GM23248 (cell line): Measurements from ENCODE around the gene CRYBG1. TPM values are rescaled to one million over a fixed set of nuclear protein-coding genes. Genes with fewer than 3 reads are reported as not detected.

Experiments
- DNase-seq: peaks from one replicate; pipeline ENCODE4 v3.0.0-alpha.2; 2015
- H2AFZ ChIP-seq: fragments of 200-600 bp; sonication (generic); 2 replicates; pipeline ENCODE4 v1.6.1; 2016; ENCODE audit warnings: antibody characterized with exemption
- H3F3A ChIP-seq: fragments of 200-600 bp; sonication (generic); 2 replicates; pipeline ENCODE4 v1.6.1; 2016; ENCODE audit warnings: mild to moderate bottlenecking, antibody characterized with exemption, mixed run types; ENCODE audit not compliant: insufficient read depth
- H3K27ac ChIP-seq: fragments of 200-600 bp; sonication (generic); 2 replicates; pipeline ENCODE4 v1.5.1; 2016; ENCODE audit warnings: mild to moderate bottlenecking
- H3K27me3 ChIP-seq: fragments of 200-600 bp; sonication (generic); replicated peaks from 2 replicates; pipeline ENCODE4 v1.6.1; 2016; ENCODE audit warnings: mild to moderate bottlenecking; ENCODE audit not compliant: insufficient read depth
- H3K36me3 ChIP-seq: fragments of 200-600 bp; sonication (generic); 2 replicates; pipeline ENCODE4 v1.6.1; 2016; ENCODE audit warnings: low read depth, mild to moderate bottlenecking
- H3K4me1 ChIP-seq: fragments of 200-600 bp; sonication (generic); 2 replicates; pipeline ENCODE4 v1.6.1; 2016; ENCODE audit warnings: mild to moderate bottlenecking; ENCODE audit not compliant: insufficient read depth
- H3K4me2 ChIP-seq: fragments of 200-600 bp; sonication (generic); one replicate; pipeline ENCODE4 v1.6.1; 2016; ENCODE audit warnings: mild to moderate bottlenecking; ENCODE audit not compliant: unreplicated experiment
- H3K4me3 ChIP-seq: fragments of 200-600 bp; sonication (generic); 2 replicates; pipeline ENCODE4 v1.5.1; 2016; ENCODE audit warnings: mild to moderate bottlenecking
- H3K79me2 ChIP-seq: fragments of 200-600 bp; sonication (generic); 2 replicates; pipeline ENCODE4 v1.6.1; 2016; ENCODE audit warnings: mild to moderate bottlenecking; ENCODE audit not compliant: insufficient read depth
- H3K9ac ChIP-seq: fragments of 200-600 bp; sonication (generic); 2 replicates; pipeline ENCODE4 v1.6.1; 2016; ENCODE audit warnings: mild to moderate bottlenecking
- H3K9me2 ChIP-seq: fragments of 200-600 bp; sonication (generic); 2 replicates; pipeline ENCODE4 v1.6.1; 2016; ENCODE audit warnings: mixed run types, mild to moderate bottlenecking, moderate library complexity; ENCODE audit not compliant: insufficient read depth
- H3K9me3 ChIP-seq: fragments of 200-600 bp; sonication (generic); one replicate; pipeline ENCODE4 v1.6.1; 2017; ENCODE audit warnings: low read depth
- H4K20me1 ChIP-seq: fragments of 200-600 bp; sonication (generic); 2 replicates; pipeline ENCODE4 v1.6.0; 2016; ENCODE audit not compliant: insufficient read depth
- EZH2 ChIP-seq: fragments of 200-600 bp; sonication (generic); IDR thresholded peaks from 2 replicates; pipeline ENCODE4 v1.6.1; 2018; ENCODE audit warnings: antibody characterized with exemption, mild to moderate bottlenecking; ENCODE audit not compliant: insufficient read depth, poor library complexity, severe bottlenecking
- EZH2phosphoT487 ChIP-seq: fragments of 200-600 bp; sonication (generic); IDR thresholded peaks from 2 replicates; pipeline ENCODE4 v1.6.1; 2018; ENCODE audit warnings: antibody characterized with exemption, moderate library complexity, mild to moderate bottlenecking, low read depth; ENCODE audit not compliant: insufficient read depth
- WGBS, 2 experiments: methylation state at CpG; one replicate each; pipeline ENCODE4 v1.1.6; 2015 to 2017; ENCODE audit warnings: low lambda C conversion rate in 2 of 2, low coverage in 1 of 2; ENCODE audit errors: missing lambda C conversion rate in 2 of 2; 5-methylcytosine and 5-hydroxymethylcytosine counted together
- in situ Hi-C: fragments of 300-500 bp; cut with MboI; formaldehyde crosslinking; loops from 2 replicates; pipeline ENCODE4 v1.15.0; 2020
- polyA plus RNA-seq: library from polyadenylated mRNA; unstranded; fragments of >200 nt; fragmentation: Nextera tagmentation; extraction: Ambion mirVana; gene quantifications from 2 replicates; pipeline ENCODE4 v1.2.1, GENCODE V29; 2016
- total RNA-seq: library from RNA; depleted of rRNA; stranded (reverse); fragments of >200 nt; shearing (Covaris generic); gene quantifications from 2 replicates; pipeline ENCODE4 v1.2.3, GENCODE V29; 2014

The CRYBG1 gene
- total and polyA plus RNA-seq, 2 experiments from 2014 or later = 1.9 to 8.4 TPM

- WGBS, 2 experiments = 67 to 74% methylated on average over 1 of the region's 1 CpG
- in situ Hi-C loops = no loop called here
- H3K79me2 ChIP-seq = no peaks in the 10 kb centered on the region
These were observed 113.3 kb downstream of the CRYBG1 start for GRCh38 chr6:106473812-106474211.

GRCh38 chr6:106474466-106474865 is 113.9 kb downstream of the CRYBG1 start:
- Histone ChIP-seq H3K4me2 (peak overlapping the region; percentile 27), H3K27me3 (no peaks in the 10 kb centered on the region), H3K9me2 (no peaks in the 10 kb centered on the region), H2AFZ (no peak overlapping the region), H3K36me3 (no peaks in the 10 kb centered on the region), H3K4me3 (no peak overlapping the region), H3K9me3 (no peaks in the 10 kb centered on the region), H3K4me1 (peaks cover 35% of the 10 kb centered on the region), H3F3A (no peaks in the 10 kb centered on the region), H3K27ac (no peak overlapping the region; the same call in 1 of the 2 replicates), H3K9ac (no peak overlapping the region), H4K20me1 (no peaks in the 10 kb centered on the region), H3K79me2 (no peaks in the 10 kb centered on the region)
- TF ChIP-seq EZH2phosphoT487 (no peak), EZH2 (no peak)
- 85 to 91% methylated on average over 5 of the region's 5 CpGs for WGBS, 2 experiments
- peak; percentile 21 for DNase-seq
- in situ Hi-C loops = no loop called here

More at GRCh38 chr6:106473812-106474211, 113.3 kb downstream of the CRYBG1 start:
- Histone ChIP-seq H2AFZ (no peak overlapping the region), H3K27me3 (no peaks in the 10 kb centered on the region), H3K4me3 (no peak overlapping the region), H3K36me3 (no peaks in the 10 kb centered on the region), H3K4me2 (peak overlapping the region; percentile 27), H3K9me3 (no peaks in the 10 kb centered on the region), H4K20me1 (no peaks in the 10 kb centered on the region), H3K27ac (peak overlapping the region; percentile 19), H3F3A (no peaks in the 10 kb centered on the region), H3K9ac (no peak overlapping the region), H3K9me2 (no peaks in the 10 kb centered on the region), H3K4me1 (peaks cover 35% of the 10 kb centered on the region)
- DNase-seq = peak; percentile 85
- TF ChIP-seq EZH2phosphoT487 (no peak), EZH2 (no peak)

- peak; percentile 36 for DNase-seq
- Histone ChIP-seq H3K9ac (no peak overlapping the region), H3K27ac (no peak overlapping the region), H3K9me2 (no peaks in the 10 kb centered on the region), H3K4me3 (no peak overlapping the region), H3K9me3 (no peaks in the 10 kb centered on the region), H2AFZ (no peak overlapping the region), H3K4me2 (no peak overlapping the region), H3K36me3 (no peaks in the 10 kb centered on the region), H3K79me2 (no peaks in the 10 kb centered on the region), H3F3A (no peaks in the 10 kb centered on the region), H3K4me1 (peaks cover 35% of the 10 kb centered on the region), H3K27me3 (no peaks in the 10 kb centered on the region), H4K20me1 (no peaks in the 10 kb centered on the region)
- WGBS, 2 experiments = 79 to 82% methylated on average over 6 of the region's 6 CpGs
- in situ Hi-C loops = no loop called here
- TF ChIP-seq EZH2 = no peak
- TF ChIP-seq EZH2phosphoT487 = no peak
These were observed 114.8 kb downstream of the CRYBG1 start for GRCh38 chr6:106475284-106475683.

- DNase-seq = peak; percentile 77
- no peak overlapping the region for H3K4me3 ChIP-seq
- H3K9me2 ChIP-seq = no peaks in the 10 kb centered on the region
- H3K27me3 ChIP-seq = no peaks in the 10 kb centered on the region
- H2AFZ ChIP-seq = no peak overlapping the region
- in situ Hi-C loops = no loop called here
- peaks cover 31% of the 10 kb centered on the region for H3K4me1 ChIP-seq
- no peaks in the 10 kb centered on the region for H4K20me1 ChIP-seq
- no peak overlapping the region for H3K9ac ChIP-seq
- 36 to 39% methylated on average over 2 of the region's 2 CpGs for WGBS, 2 experiments
- peak overlapping the region; percentile 10; the same call in 1 of the 2 replicates for H3K27ac ChIP-seq
- TF ChIP-seq EZH2 = no peak
- TF ChIP-seq EZH2phosphoT487 = no peak
- no peaks in the 10 kb centered on the region for H3K79me2 ChIP-seq
- peak overlapping the region; percentile 30 for H3K4me2 ChIP-seq
- no peaks in the 10 kb centered on the region for H3K36me3 ChIP-seq
- no peaks in the 10 kb centered on the region for H3K9me3 ChIP-seq
- H3F3A ChIP-seq = no peaks in the 10 kb centered on the region
These were observed 116.0 kb downstream of the CRYBG1 start for GRCh38 chr6:106476331-106477105.
